22Rv1 (cell line): ENCODE measurements around the gene PAM16.

ENCODE experiments used
- H3K27ac ChIP-seq: fragments of 450-650 bp; 2 replicates; pipeline ENCODE4 v1.5.1; 2017
- CTCF ChIP-seq: fragments of 450-650 bp; IDR thresholded peaks from 2 replicates; pipeline ENCODE4 v1.5.1; 2017; ENCODE audit warnings: mild to moderate bottlenecking
- ZFX ChIP-seq: fragments of 450-650 bp; IDR thresholded peaks from 2 replicates; pipeline ENCODE4 v1.6.1; 2017; ENCODE audit warnings: antibody characterized with exemption, borderline replicate concordance

PAM16 gene

GRCh38 chr16:4322121-4323052, 28.7 kb downstream of the PAM16 start:
- no peak overlapping the region for H3K27ac ChIP-seq
- TF ChIP-seq CTCF, result no peak
- no peak for TF ChIP-seq ZFX

GRCh38 chr16:4321286-4322120, 29.6 kb downstream of the PAM16 start:
- H3K27ac ChIP-seq, result no peak overlapping the region
- no peak for TF ChIP-seq CTCF
- TF ChIP-seq ZFX, result no peak

GRCh38 chr16:4320571-4321137, 30.5 kb downstream of the PAM16 start:
- TF ChIP-seq CTCF (no peak), ZFX (no peak)
- H3K27ac ChIP-seq, result no peak overlapping the region

GRCh38 chr16:4319454-4320421, 31.4 kb downstream of the PAM16 start:
- TF ChIP-seq ZFX (no peak), CTCF (no peak)
- no peak overlapping the region for H3K27ac ChIP-seq

GRCh38 chr16:4318967-4319366, 32.2 kb downstream of the PAM16 start:
- TF ChIP-seq ZFX, result no peak
- no peak for TF ChIP-seq CTCF
- no peak overlapping the region for H3K27ac ChIP-seq

- H3K27ac ChIP-seq, result no peak overlapping the region
- no peak for TF ChIP-seq ZFX
- TF ChIP-seq CTCF, result no peak
These were observed 32.6 kb downstream of the PAM16 start for GRCh38 chr16:4318451-4318910.
